Measurements from ENCODE around the gene KIFC3. TPM values are rescaled to one million over a fixed set of nuclear protein-coding genes. Genes with fewer than 3 reads are reported as not detected.

KIFC3 gene
- total and polyA plus RNA-seq, 2 of the 13 experiments (the other 11 are each of a cell fraction or from before 2014, with no cell fraction given): 42.1 to 45.3 TPM

DNA sequence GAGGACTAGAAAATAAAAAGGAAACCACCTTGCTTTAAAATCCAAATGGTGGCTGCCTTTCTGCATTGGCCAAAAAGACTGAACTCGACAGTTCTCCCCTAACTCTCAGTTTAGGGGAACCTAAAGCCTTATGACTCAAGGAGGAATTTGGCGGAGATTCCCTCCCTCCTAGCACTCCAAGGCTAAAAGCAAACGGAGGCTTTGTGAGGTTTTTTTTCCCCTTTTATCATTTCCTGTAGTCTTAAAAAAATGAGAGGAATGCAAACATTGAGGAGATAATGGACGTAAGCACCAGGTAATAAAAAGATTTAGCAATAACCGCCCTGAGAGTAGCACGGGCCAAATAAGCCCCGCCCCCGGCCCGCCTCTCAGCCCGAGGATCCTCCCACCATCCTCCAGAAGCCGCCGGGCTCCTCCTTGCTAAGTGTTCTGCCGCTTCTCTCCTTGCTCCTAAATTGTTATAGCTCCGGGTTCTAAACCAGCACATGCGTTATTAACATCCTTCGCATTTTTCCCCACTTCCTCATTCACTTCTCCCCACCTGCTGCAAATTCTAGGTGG is 5.8 kb upstream of the KIFC3 start (continued):
- TF ChIP-seq, protein P1, sequence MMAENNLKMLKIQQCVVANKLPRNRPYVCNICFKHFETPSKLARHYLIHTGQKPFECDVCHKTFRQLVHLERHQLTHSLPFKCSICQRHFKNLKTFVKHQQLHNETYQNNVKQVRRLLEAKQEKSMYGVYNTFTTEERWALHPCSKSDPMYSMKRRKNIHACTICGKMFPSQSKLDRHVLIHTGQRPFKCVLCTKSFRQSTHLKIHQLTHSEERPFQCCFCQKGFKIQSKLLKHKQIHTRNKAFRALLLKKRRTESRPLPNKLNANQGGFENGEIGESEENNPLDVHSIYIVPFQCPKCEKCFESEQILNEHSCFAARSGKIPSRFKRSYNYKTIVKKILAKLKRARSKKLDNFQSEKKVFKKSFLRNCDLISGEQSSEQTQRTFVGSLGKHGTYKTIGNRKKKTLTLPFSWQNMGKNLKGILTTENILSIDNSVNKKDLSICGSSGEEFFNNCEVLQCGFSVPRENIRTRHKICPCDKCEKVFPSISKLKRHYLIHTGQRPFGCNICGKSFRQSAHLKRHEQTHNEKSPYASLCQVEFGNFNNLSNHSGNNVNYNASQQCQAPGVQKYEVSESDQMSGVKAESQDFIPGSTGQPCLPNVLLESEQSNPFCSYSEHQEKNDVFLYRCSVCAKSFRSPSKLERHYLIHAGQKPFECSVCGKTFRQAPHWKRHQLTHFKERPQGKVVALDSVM (CRISPR knock-in tag; IDR thresholded peaks at IDR 0.05): 0 out of 2 replicates have a peak, but pooled peaks have one; percentile 2
- no peak for TF ChIP-seq ZNF143 (CRISPR knock-in tag; IDR thresholded peaks at IDR 0.05)
- no peak for TF ChIP-seq IKZF1 (IDR thresholded peaks at IDR 0.05)
- no peak for TF ChIP-seq PLRG1 (conservative IDR thresholded peaks at IDR 0.05)
- TF ChIP-seq, protein P2, sequence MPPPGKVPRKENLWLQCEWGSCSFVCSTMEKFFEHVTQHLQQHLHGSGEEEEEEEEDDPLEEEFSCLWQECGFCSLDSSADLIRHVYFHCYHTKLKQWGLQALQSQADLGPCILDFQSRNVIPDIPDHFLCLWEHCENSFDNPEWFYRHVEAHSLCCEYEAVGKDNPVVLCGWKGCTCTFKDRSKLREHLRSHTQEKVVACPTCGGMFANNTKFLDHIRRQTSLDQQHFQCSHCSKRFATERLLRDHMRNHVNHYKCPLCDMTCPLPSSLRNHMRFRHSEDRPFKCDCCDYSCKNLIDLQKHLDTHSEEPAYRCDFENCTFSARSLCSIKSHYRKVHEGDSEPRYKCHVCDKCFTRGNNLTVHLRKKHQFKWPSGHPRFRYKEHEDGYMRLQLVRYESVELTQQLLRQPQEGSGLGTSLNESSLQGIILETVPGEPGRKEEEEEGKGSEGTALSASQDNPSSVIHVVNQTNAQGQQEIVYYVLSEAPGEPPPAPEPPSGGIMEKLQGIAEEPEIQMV (CRISPR knock-in tag; IDR thresholded peaks at IDR 0.05; ENCODE audit: low read depth): no peak
- no peak for TF ChIP-seq SETDB1 (CRISPR knock-in tag; IDR thresholded peaks at IDR 0.05; ENCODE audit: borderline replicate concordance)
- TF ChIP-seq HNF4G (IDR thresholded peaks at IDR 0.05; ENCODE audit: borderline replicate concordance, low read depth, low read length): peak; percentile 3; the same call in 1 of the 2 replicates
- no peak for TF ChIP-seq HNF4G (CRISPR knock-in tag; IDR thresholded peaks at IDR 0.05; ENCODE audit: borderline replicate concordance, low read depth)
- TF ChIP-seq NCOA5 (CRISPR knock-in tag; IDR thresholded peaks at IDR 0.05): no peak

Data from HepG2 (cell line).